Stimulated activated naive CD8-positive, alpha-beta T cell treated with anti-CD3 and anti-CD28 coated beads, Interleukin-15, Interleukin-2, amounts not matched to agents 100 ng/mL and 50 ng/mL, for 24 hours (primary cell): Measurements from ENCODE around the gene KNOP1.

ENCODE experiments used
- H3K27ac Mint-ChIP-seq: one replicate; pipeline ENCODE4 v1.8.0; 2021; ENCODE audit warnings: mild to moderate bottlenecking, mixed read lengths
- H3K27me3 Mint-ChIP-seq: one replicate; pipeline ENCODE4 v1.8.0; 2021; ENCODE audit warnings: mixed read lengths
- H3K36me3 Mint-ChIP-seq: one replicate; pipeline ENCODE4 v1.8.0; 2021; ENCODE audit warnings: low read depth, mixed read lengths
- H3K4me1 Mint-ChIP-seq: one replicate; pipeline ENCODE4 v1.8.0; 2021; ENCODE audit warnings: low read depth, mixed read lengths
- H3K4me3 Mint-ChIP-seq: one replicate; pipeline ENCODE4 v1.8.0; 2021; ENCODE audit warnings: mild to moderate bottlenecking, mixed read lengths
- H3K9me3 Mint-ChIP-seq: one replicate; pipeline ENCODE4 v1.8.0; 2021; ENCODE audit warnings: mixed read lengths

KNOP1 gene

DNA sequence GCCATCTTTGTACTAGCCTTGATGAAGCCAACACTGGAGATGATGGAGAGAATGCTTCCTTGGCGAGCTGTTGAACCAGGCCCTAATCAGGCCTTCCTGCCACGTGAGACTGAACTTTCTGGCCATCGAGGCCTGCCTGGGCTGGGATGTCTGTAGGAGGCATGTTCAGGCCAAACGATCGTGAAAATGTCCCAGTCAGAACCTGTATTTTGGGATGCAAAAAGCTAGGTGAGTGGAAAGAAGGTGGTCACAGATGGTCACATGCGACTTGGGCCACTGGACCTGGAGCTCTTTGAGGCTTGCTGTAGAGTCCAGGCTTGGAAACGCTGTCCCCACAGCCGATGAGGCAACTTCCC lies 12.9 kb downstream of the KNOP1 start:
- Mint-ChIP-seq H3K9me3 (no peaks in the 10 kb centered on the region), H3K36me3 (peaks cover 74% of the 10 kb centered on the region), H3K27me3 (no peaks in the 10 kb centered on the region), H3K27ac (no peak overlapping the region), H3K4me3 (no peak overlapping the region), H3K4me1 (peaks cover 8% of the 10 kb centered on the region)

- Mint-ChIP-seq H3K9me3 (no peaks in the 10 kb centered on the region), H3K36me3 (peaks cover 75% of the 10 kb centered on the region), H3K4me3 (no peak overlapping the region), H3K4me1 (peaks cover 9% of the 10 kb centered on the region), H3K27ac (no peak overlapping the region), H3K27me3 (no peaks in the 10 kb centered on the region)
Observed at GRCh38 chr16:19704321-19705145, 13.5 kb downstream of the KNOP1 start.

DNA sequence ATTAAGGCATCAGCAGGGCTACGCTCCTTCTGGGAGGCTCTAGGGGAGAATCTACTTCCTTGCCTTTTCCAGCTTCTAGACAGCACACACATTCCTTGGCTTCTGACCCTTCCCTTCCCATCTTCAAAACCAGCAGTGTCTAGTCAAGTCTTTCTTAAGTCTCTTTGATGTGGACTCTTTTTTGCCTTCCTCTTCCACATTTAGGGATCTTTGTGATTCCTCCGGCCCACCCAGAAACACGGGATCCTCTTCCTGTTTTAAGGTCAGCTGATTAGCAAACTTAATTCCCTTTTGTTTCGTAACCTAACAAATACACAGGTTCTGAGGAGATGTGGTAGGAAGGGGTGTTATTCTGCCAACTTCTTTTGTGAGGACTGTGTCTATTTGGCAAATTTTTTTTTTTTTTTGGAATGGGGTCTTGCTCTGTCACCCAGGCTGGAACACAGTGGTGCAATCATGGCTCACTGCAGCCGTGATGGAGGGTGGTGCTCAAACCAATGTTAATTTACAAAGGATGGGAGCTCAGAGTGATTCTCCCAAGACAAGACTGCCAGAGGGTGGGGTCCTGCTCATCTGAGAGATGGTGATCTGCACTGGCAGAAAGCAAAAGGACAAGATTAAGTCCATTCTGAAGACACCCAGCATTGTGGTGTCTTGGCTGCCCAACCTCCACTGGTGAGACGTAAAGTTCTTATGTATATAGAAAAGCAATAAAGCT lies 14.7 kb downstream of the KNOP1 start:
- Mint-ChIP-seq H3K4me1 (peaks cover 21% of the 10 kb centered on the region), H3K36me3 (peaks cover 81% of the 10 kb centered on the region), H3K4me3 (no peak overlapping the region), H3K27ac (peak overlapping the region; percentile 28), H3K27me3 (no peaks in the 10 kb centered on the region), H3K9me3 (no peaks in the 10 kb centered on the region)

DNA sequence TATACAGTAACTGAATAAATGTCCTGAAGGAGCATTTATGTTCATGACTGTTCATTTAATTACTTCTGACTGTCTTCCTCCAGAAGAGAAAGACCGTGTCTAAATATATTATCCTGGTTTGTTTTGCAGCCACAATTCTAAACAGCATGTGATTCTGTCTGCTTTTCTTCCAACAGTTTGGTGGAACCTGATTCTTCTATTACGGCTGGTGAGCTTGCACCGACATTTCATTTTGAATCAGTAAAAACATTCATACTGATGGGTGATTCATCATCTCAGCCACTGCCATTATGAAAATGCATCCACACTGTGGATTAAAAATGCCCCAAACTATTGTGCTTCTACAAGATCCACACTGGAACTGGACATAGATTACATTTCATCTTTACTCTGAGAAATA lies 16.9 kb downstream of the KNOP1 start:
- Mint-ChIP-seq H3K4me1 (peaks cover 40% of the 10 kb centered on the region), H3K9me3 (no peaks in the 10 kb centered on the region), H3K4me3 (no peak overlapping the region), H3K27ac (no peak overlapping the region), H3K36me3 (peaks cover 82% of the 10 kb centered on the region), H3K27me3 (no peaks in the 10 kb centered on the region)

DNA sequence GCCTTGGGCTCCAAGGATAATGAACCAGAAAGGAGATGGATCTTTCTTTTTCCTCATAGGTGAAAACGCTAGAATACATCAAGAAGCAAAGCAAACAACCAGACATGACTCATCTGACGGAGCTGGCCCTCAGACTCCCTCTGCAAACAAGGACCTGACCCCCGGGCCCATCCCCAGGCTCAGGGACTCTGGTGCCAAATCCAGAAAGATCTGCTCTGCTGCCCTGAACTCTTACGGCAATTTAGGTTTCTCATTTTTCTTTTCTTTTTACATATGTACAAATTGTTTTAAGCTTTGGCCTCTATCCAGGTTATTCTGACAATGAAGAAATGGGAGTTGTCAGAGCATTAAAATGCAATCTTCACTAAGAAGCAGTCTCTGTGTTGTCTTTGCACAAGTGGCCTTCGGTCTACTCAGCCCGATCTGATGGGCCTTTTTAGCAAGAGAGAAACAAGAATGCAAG lies 17.7 kb downstream of the KNOP1 start:
- H3K4me3 Mint-ChIP-seq: no peak overlapping the region
- peaks cover 45% of the 10 kb centered on the region for H3K4me1 Mint-ChIP-seq
- H3K27me3 Mint-ChIP-seq: no peaks in the 10 kb centered on the region
- peaks cover 76% of the 10 kb centered on the region for H3K36me3 Mint-ChIP-seq
- H3K27ac Mint-ChIP-seq: no peak overlapping the region
- H3K9me3 Mint-ChIP-seq: no peaks in the 10 kb centered on the region

DNA sequence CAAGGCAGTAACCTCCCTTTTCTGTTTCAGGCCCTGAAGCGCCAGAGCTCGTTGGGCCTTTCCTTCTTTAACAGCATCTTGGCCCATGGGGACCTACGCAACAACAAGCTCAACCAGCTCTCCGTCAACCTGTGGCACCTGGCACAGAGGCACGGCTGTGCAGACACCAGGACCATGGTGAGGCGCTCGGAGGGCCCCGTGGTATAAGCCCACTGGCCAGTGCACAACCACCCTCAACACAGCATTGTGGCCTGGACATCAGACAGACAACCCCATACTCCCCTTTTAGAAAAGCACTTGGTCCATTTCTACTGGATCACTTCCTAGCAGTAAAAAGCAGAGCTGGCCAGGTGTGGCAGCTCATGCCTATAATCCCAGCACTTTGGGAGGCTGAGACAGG lies 18.6 kb downstream of the KNOP1 start:
- Mint-ChIP-seq H3K27me3 (no peaks in the 10 kb centered on the region), H3K36me3 (peaks cover 72% of the 10 kb centered on the region), H3K4me1 (peaks cover 48% of the 10 kb centered on the region), H3K27ac (no peak overlapping the region), H3K9me3 (no peaks in the 10 kb centered on the region), H3K4me3 (no peak overlapping the region)

- Mint-ChIP-seq H3K9me3 (no peaks in the 10 kb centered on the region), H3K36me3 (peaks cover 65% of the 10 kb centered on the region), H3K4me1 (peaks cover 48% of the 10 kb centered on the region), H3K27ac (peak overlapping the region; percentile 9), H3K4me3 (no peak overlapping the region), H3K27me3 (no peaks in the 10 kb centered on the region)
Observed at GRCh38 chr16:19698480-19699465, 19.3 kb downstream of the KNOP1 start.

GRCh38 chr16:19697756-19698318 lies 20.2 kb downstream of the KNOP1 start:
- Mint-ChIP-seq H3K27ac (peak overlapping the region; percentile 9), H3K9me3 (no peaks in the 10 kb centered on the region), H3K36me3 (peaks cover 60% of the 10 kb centered on the region), H3K4me3 (no peak overlapping the region), H3K27me3 (no peaks in the 10 kb centered on the region), H3K4me1 (peaks cover 48% of the 10 kb centered on the region)

DNA sequence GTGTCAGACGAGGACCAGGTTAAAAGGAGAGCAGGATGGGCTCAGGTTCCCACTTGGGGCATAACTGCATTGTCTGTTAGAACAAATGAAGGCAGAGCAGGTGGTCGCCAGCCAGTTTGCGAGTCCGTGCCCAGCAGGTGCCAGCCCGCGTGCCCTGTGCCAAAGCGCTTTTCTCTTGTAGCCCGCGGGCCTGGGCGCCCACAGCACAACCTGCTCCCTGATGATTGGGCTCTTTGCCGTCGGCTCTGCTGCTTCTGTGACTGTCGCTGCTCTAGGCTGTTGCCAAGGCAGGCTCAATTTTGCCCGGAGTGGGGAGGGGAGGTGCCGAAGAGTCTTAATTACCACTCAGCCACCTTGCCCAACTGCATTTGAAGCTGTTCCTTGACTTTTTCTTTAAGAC lies 21.1 kb downstream of the KNOP1 start:
- Mint-ChIP-seq H3K4me1 (peaks cover 48% of the 10 kb centered on the region), H3K9me3 (no peaks in the 10 kb centered on the region), H3K36me3 (peaks cover 55% of the 10 kb centered on the region), H3K27ac (no peak overlapping the region), H3K4me3 (no peak overlapping the region), H3K27me3 (no peaks in the 10 kb centered on the region)

GRCh38 chr16:19696328-19696727 lies 21.7 kb downstream of the KNOP1 start:
- no peaks in the 10 kb centered on the region for H3K9me3 Mint-ChIP-seq
- H3K36me3 Mint-ChIP-seq: peaks cover 54% of the 10 kb centered on the region
- peaks cover 50% of the 10 kb centered on the region for H3K4me1 Mint-ChIP-seq
- peak overlapping the region; percentile 49 for H3K27ac Mint-ChIP-seq
- H3K4me3 Mint-ChIP-seq: no peak overlapping the region
- H3K27me3 Mint-ChIP-seq: no peaks in the 10 kb centered on the region

- Mint-ChIP-seq H3K4me1 (peaks cover 50% of the 10 kb centered on the region), H3K9me3 (no peaks in the 10 kb centered on the region), H3K27me3 (no peaks in the 10 kb centered on the region), H3K27ac (no peak overlapping the region), H3K4me3 (no peak overlapping the region), H3K36me3 (peaks cover 40% of the 10 kb centered on the region)
Observed at GRCh38 chr16:19694989-19695388, 23.0 kb downstream of the KNOP1 start.

DNA sequence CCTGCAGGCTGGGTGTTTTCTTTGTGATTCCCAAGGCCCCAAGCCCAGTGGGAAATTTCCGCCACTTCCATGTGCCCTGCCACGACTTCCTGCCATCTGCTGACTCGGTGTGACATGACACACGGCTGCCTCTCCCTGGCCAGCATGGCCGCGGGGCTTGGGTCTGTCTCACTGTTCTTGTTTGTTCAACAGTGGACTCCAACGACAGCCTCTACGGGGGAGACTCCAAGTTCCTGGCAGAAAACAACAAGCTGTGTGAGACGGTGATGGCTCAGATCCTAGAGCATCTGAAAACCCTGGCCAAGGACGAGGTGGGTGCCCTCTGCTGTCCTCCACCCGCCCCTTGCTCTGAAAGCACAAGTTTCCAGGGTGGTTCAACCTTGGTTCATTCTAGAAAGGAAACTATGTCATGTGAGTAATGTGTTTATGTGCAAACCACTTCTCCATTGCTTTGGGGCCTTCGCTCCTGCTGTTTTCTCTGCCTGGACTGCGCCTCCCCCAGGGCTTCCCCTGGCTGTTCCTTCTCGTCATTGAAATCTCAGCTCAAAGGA lies 26.8 kb downstream of the KNOP1 start:
- Mint-ChIP-seq H3K4me3 (no peak overlapping the region), H3K9me3 (no peaks in the 10 kb centered on the region), H3K36me3 (peaks cover 37% of the 10 kb centered on the region), H3K4me1 (peaks cover 29% of the 10 kb centered on the region), H3K27ac (no peak overlapping the region), H3K27me3 (no peaks in the 10 kb centered on the region)

DNA sequence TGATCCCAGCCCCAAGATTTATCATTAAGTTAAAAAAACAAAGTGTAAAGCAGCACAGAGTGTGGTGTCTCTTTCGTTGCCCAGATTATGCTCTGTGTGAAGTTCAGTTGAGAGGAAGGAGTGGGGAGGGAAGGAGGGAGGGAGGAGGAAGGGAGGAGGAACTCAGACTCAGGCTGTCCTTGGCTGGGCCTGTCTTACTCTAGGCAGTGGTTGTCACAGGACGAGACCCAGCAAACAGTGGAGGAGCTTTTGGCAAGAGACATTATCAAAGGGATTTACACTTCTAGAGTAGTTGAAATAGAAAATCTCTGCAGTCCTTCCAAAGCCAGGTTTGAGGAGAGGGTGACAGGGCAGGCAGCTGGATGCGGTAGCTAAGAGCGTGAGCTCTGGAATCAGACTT lies 27.8 kb downstream of the KNOP1 start:
- H3K27me3 Mint-ChIP-seq: no peaks in the 10 kb centered on the region
- peaks cover 44% of the 10 kb centered on the region for H3K36me3 Mint-ChIP-seq
- H3K27ac Mint-ChIP-seq: no peak overlapping the region
- H3K4me1 Mint-ChIP-seq: peaks cover 22% of the 10 kb centered on the region
- H3K4me3 Mint-ChIP-seq: no peak overlapping the region
- H3K9me3 Mint-ChIP-seq: peaks cover 3% of the 10 kb centered on the region

- Mint-ChIP-seq H3K4me1 (peaks cover 20% of the 10 kb centered on the region), H3K9me3 (peaks cover 4% of the 10 kb centered on the region), H3K27ac (no peak overlapping the region), H3K36me3 (peaks cover 50% of the 10 kb centered on the region), H3K27me3 (no peaks in the 10 kb centered on the region), H3K4me3 (no peak overlapping the region)
Observed at GRCh38 chr16:19689342-19689741, 28.7 kb downstream of the KNOP1 start.
